ENCODE data around the gene DDB1.
"Not testable (repeated sequence)": the region's sequence is repeated elsewhere in the genome, so short reads cannot be mapped to it uniquely, and the experiment has no call there.

Gene DDB1

DNA sequence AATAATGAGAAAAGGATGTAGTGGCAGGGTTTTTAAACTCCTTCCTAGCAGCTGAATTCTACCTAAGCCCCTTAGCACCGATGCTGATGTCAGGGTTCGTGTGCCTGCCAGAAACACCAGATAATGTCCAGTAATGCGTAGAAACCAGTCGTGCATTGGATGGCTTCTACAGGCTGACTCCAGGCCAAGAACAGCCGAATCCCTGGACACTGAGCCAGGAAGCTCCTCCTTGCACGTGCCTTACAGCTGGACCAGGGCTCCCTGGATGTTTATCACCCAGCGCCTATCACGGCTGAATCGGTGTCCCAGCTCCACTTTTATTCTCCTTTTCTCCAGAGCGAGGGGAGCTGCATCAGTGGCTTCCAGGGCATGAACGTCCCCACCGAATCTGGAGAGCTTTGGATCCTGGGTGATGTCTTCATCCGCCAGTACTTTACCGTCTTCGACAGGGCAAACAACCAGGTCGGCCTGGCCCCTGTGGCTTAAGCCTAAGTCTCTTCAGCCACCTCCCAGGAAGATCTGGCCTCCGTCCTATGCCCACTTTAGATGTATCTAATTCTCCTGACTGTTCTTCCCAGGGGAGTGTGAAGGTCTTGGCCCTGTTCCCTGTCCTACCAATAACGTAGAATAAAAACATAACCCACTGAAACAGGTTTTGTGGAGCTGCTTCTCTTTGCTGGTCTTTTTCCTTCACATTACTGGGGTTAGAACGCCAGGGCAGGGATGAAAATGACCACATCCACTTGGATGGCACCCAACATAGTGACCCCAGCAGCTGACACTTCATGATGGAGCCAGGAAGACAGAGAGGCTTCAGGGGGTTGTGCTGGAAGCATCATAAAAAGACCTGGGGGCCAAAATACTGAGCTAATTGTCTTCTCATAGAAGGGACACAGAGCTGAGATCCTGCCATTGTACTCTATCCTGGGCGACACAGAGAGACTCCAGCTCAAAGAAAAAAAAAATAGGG is 81.8 kb downstream of the DDB1 start:
- H3K27me3 ChIP-seq (ENCODE audit: control insufficient read depth, insufficient read depth, low read length); H3K27ac ChIP-seq (ENCODE audit: low read length); H3K4me1 ChIP-seq (ENCODE audit: control insufficient read depth, insufficient read depth, low read length); H3K4me3 ChIP-seq (ENCODE audit: low read length); H3K9me3 ChIP-seq (ENCODE audit: control insufficient read depth, insufficient read depth, low read length); DNase-seq (ENCODE audit: low read depth, low spot score); H3K36me3 ChIP-seq (ENCODE audit: control insufficient read depth, insufficient read depth, low read length): not testable (repeated sequence)
- no CpG with 5 or more reads among the region's 20 CpGs for WGBS (ENCODE audit: insufficient coverage, insufficient read length)

Measured in iPS DF 6.9 (cell line).